CD4-positive, alpha-beta T cell (primary cell): ENCODE measurements around the gene CERS6. TPM values are rescaled to one million over a fixed set of nuclear protein-coding genes. Genes with fewer than 3 reads are reported as not detected.

Experiments
- ATAC-seq: fragments of 200-7000 bp; cut with Tn5 transposase; one replicate; pipeline ENCODE4 v1.10.0; 2022; ENCODE audit warnings: mild to moderate bottlenecking; ENCODE audit not compliant: poor library complexity
- CTCF ChIA-PET: fragments of 350-600 bp; sonication (Branson Sonifier 250); formaldehyde crosslinking; loops from one replicate; lab custom pipeline; 2021; ENCODE audit warnings: antibody characterized with exemption, inconsistent platforms; lab: Charles Lee
- POLR2A ChIA-PET: fragments of 350-600 bp; sonication (Branson Sonifier 250); formaldehyde crosslinking; loops from one replicate; lab custom pipeline; 2021; ENCODE audit warnings: antibody characterized with exemption, inconsistent platforms; lab: Charles Lee
- DNase-seq, 14 experiments: peaks; one replicate each; pipeline ENCODE4 v3.0.0-alpha.2; 2013 to 2020; ENCODE audit warnings: mixed read lengths in 2 of 14
- H3K27ac ChIP-seq, 2 donors: one replicate each; pipeline versions ENCODE4 v1.5.1 to v1.7.0; 2013; ENCODE audit warnings: low read length in 2 of 2, low read depth in 1 of 2, mild to moderate bottlenecking in 1 of 2
- H3K27me3 ChIP-seq, 2 experiments: 1 replicate in 1 of 2; 2 replicates in 1 of 2; pipeline versions ENCODE4 v1.6.1 to v1.7.0; 2013; ENCODE audit warnings: low read length in 2 of 2, control low read depth in 1 of 2, mild to moderate bottlenecking in 1 of 2, moderate library complexity in 1 of 2; ENCODE audit not compliant: insufficient read depth in 2 of 2, control insufficient read depth in 1 of 2
- H3K36me3 ChIP-seq: one replicate; pipeline ENCODE4 v1.6.1; 2013; ENCODE audit warnings: low read length, control low read depth; ENCODE audit not compliant: insufficient read depth
- H3K4me1 ChIP-seq: one replicate; pipeline ENCODE4 v1.6.1; 2013; ENCODE audit warnings: low read length, control low read depth; ENCODE audit not compliant: insufficient read depth
- H3K4me3 ChIP-seq: one replicate; pipeline ENCODE4 v1.5.1; 2013; ENCODE audit warnings: mild to moderate bottlenecking, low read length, moderate library complexity
- H3K9me3 ChIP-seq, 2 experiments: 1 replicate in 1 of 2; 2 replicates in 1 of 2; pipeline versions ENCODE4 v1.6.1 to v1.7.0; 2013; ENCODE audit warnings: low read length in 2 of 2, mild to moderate bottlenecking in 2 of 2, control low read depth in 1 of 2, moderate library complexity in 1 of 2; ENCODE audit not compliant: control insufficient read depth in 1 of 2, insufficient read depth in 1 of 2
- H3K27ac Mint-ChIP-seq: one replicate; pipeline ENCODE4 v1.8.0; 2020; ENCODE audit warnings: mixed read lengths
- H3K27me3 Mint-ChIP-seq: one replicate; pipeline ENCODE4 v1.8.0; 2021; ENCODE audit warnings: mixed read lengths
- H3K36me3 Mint-ChIP-seq: one replicate; pipeline ENCODE4 v1.8.0; 2021; ENCODE audit warnings: low read depth, mixed read lengths
- H3K4me1 Mint-ChIP-seq: one replicate; pipeline ENCODE4 v1.8.0; 2021; ENCODE audit warnings: low read depth, mixed read lengths
- H3K4me3 Mint-ChIP-seq: one replicate; pipeline ENCODE4 v1.8.0; 2020; ENCODE audit warnings: mild to moderate bottlenecking, mixed read lengths
- H3K9me3 Mint-ChIP-seq: one replicate; pipeline ENCODE4 v1.8.0; 2020; ENCODE audit warnings: mixed read lengths
- CTCF ChIP-seq: fragments of 200-600 bp; IDR thresholded peaks from one replicate; pipeline ENCODE4 v1.8.0; 2022; ENCODE audit warnings: antibody characterized with exemption, mild to moderate bottlenecking
- intact Hi-C, 2 experiments: fragments of 100-400 bp; cut with DNase I in 1 of 2; cut with micrococcal nuclease in 1 of 2; formaldehyde crosslinking; loops; one replicate each; pipeline versions ENCODE4 v1.15.1 to v1.9.0; 2023 to 2025; cut with DNase I, micrococcal nuclease
- total RNA-seq, 174 experiments: library from RNA in 2 of 174; stranded (reverse) in 2 of 174; gene quantifications; one replicate each; pipeline ENCODE4 v1.2.3 and lab custom pipeline; 2021 to 2026

Gene CERS6
- total RNA-seq, 2 experiments from 2014 or later = 16.9 to 17.9 TPM

DNA sequence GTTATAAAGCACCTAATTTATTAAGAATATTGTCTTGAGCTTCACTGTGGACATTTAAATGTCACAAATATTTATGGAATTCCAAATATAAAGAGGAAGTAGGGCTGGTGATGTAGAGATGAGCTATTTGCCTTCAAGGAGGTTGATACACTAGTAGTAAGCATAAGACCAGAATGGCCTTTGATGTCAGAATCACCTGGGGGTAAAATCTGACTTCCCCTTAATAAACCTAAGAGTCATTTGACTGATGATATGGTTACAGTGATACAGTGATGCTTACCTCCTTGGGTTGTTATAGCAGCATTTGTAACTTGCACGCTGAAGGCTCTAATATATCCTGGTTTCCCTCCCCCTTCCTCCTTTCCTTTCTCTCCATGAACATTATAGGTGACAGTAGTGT is 143.7 kb downstream of the CERS6 start:
- TF ChIP-seq CTCF = no peak
- Mint-ChIP-seq H3K9me3 (no peaks in the 10 kb centered on the region), H3K4me3 (no peak overlapping the region), H3K27me3 (no peaks in the 10 kb centered on the region), H3K4me1 (peaks cover 48% of the 10 kb centered on the region), H3K36me3 (peaks cover 37% of the 10 kb centered on the region), H3K27ac (no peak overlapping the region)
- no peaks in the 10 kb centered on the region for H3K36me3 ChIP-seq
- ATAC-seq = no peak
- no peaks in the 10 kb centered on the region for H3K27me3 ChIP-seq
- H3K27ac ChIP-seq = no peak overlapping the region
- ChIA-PET POLR2A (no interaction called here), CTCF (no interaction called here)
- intact Hi-C loops = no loop called here
- peaks cover 0 to 2% of the 10 kb centered on the region in 2 experiments for H3K9me3 ChIP-seq
- peaks cover 3% of the 10 kb centered on the region for H3K4me1 ChIP-seq
- no peak for DNase-seq
- H3K4me3 ChIP-seq = no peak overlapping the region

DNA sequence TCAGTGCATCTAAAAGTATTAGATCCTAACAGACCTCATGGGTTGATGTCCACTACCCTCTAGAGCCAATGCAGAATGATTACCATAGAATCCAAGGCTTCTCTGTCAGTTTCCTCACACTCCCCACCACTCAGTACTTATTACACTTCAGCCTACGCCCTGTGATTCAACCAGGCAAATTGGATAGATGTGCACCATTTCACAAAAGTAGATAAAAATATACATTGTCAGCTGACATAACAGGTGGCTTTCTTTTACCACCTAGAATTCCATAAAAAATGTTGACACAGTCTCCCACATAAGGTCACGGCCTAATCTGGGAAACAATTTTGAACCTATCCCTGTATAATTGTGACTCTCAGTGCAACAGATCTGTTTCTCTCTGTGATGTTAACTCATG is 144.9 kb downstream of the CERS6 start:
- CTCF ChIA-PET = no interaction called here
- POLR2A ChIA-PET = no interaction called here
- Histone ChIP-seq H3K27ac (no peak overlapping the region), H3K36me3 (no peaks in the 10 kb centered on the region), H3K9me3 (peaks cover 7 to 12% of the 10 kb centered on the region in 2 experiments), H3K27me3 (no peaks in the 10 kb centered on the region), H3K4me3 (no peak overlapping the region), H3K4me1 (no peaks in the 10 kb centered on the region)
- H3K27me3 Mint-ChIP-seq = no peaks in the 10 kb centered on the region
- peaks cover 5% of the 10 kb centered on the region for H3K9me3 Mint-ChIP-seq
- H3K4me3 Mint-ChIP-seq = no peak overlapping the region
- H3K4me1 Mint-ChIP-seq = peaks cover 40% of the 10 kb centered on the region
- intact Hi-C loops = no loop called here
- no peak overlapping the region for H3K27ac Mint-ChIP-seq
- no peak for TF ChIP-seq CTCF
- ATAC-seq (no peak), DNase-seq (no peak)
- H3K36me3 Mint-ChIP-seq = peaks cover 44% of the 10 kb centered on the region

GRCh38 chr2:168601741-168602140 is 145.7 kb downstream of the CERS6 start:
- Mint-ChIP-seq H3K9me3 (peaks cover 7% of the 10 kb centered on the region), H3K36me3 (peaks cover 51% of the 10 kb centered on the region), H3K27ac (no peak overlapping the region), H3K27me3 (no peaks in the 10 kb centered on the region), H3K4me3 (no peak overlapping the region), H3K4me1 (peaks cover 35% of the 10 kb centered on the region)
- Histone ChIP-seq H3K36me3 (no peaks in the 10 kb centered on the region), H3K4me1 (no peaks in the 10 kb centered on the region), H3K4me3 (no peak overlapping the region), H3K9me3 (peaks cover 9 to 20% of the 10 kb centered on the region in 2 experiments), H3K27me3 (no peaks in the 10 kb centered on the region), H3K27ac (no peak overlapping the region)
- TF ChIP-seq CTCF = no peak
- ATAC-seq = no peak
- ChIA-PET CTCF (no interaction called here), POLR2A (no interaction called here)
- intact Hi-C loops = no loop called here
- DNase-seq = no peak
